B cell (primary cell): Measurements from ENCODE around the gene LRBA. TPM values are rescaled to one million over a fixed set of nuclear protein-coding genes. Genes with fewer than 3 reads are reported as not detected.
"Not testable (repeated sequence)": the region's sequence is repeated elsewhere in the genome, so short reads cannot be mapped to it uniquely, and the experiment has no call there.

Source experiments
- ATAC-seq: fragments of 200-7000 bp; cut with Tn5 transposase; one replicate; pipeline ENCODE4 v1.10.0; 2021; ENCODE audit warnings: low read depth, mild to moderate bottlenecking, moderate number of reproducible peaks, moderate library complexity
- CTCF ChIA-PET: fragments of 350-600 bp; sonication (Branson Sonifier 250); formaldehyde crosslinking; loops from one replicate; lab custom pipeline; 2021; ENCODE audit warnings: antibody characterized with exemption, inconsistent platforms; lab: Charles Lee
- POLR2A ChIA-PET: fragments of 350-600 bp; sonication (Branson Sonifier 250); formaldehyde crosslinking; loops from one replicate; lab custom pipeline; 2021; ENCODE audit warnings: antibody characterized with exemption; lab: Charles Lee
- DNase-seq: peaks from one replicate; pipeline ENCODE4 v3.0.0; 2013
- H2AFZ ChIP-seq: 2 replicates; pipeline ENCODE4 v1.6.1; 2012; ENCODE audit warnings: mild to moderate bottlenecking, low read depth, low read length; ENCODE audit not compliant: insufficient read depth, poor library complexity, severe bottlenecking
- H3K27ac ChIP-seq, 2 donors: 1 replicate in 1 of 2; 2 replicates in 1 of 2; pipeline ENCODE4 v1.5.1; 2012 to 2013; ENCODE audit warnings: low read length in 2 of 2, mild to moderate bottlenecking in 2 of 2, moderate library complexity in 1 of 2
- H3K27me3 ChIP-seq, 4 experiments: fragments of 200-600 bp in 1 of 4; sonication (generic) in 1 of 4; replicated peaks in 1 of 4; 1 replicate in 2 of 4; 2 replicates in 2 of 4; pipeline versions ENCODE4 v1.6.1 to v1.7.0; 2013 to 2016; ENCODE audit warnings: low read length in 3 of 4, mild to moderate bottlenecking in 2 of 4, mixed read lengths in 1 of 4, moderate library complexity in 1 of 4; ENCODE audit not compliant: insufficient read depth in 4 of 4, control insufficient read depth in 3 of 4; ENCODE audit errors: control extremely low read depth in 1 of 4
- H3K36me3 ChIP-seq, 2 experiments: replicated peaks in 1 of 2; 1 replicate in 1 of 2; 2 replicates in 1 of 2; pipeline versions ENCODE4 v1.6.1 to v1.7.1; 2013; ENCODE audit warnings: low read length in 1 of 2; ENCODE audit not compliant: insufficient read depth in 2 of 2, control insufficient read depth in 1 of 2; ENCODE audit errors: control extremely low read depth in 1 of 2, extremely low read depth in 1 of 2
- H3K4me1 ChIP-seq, 2 donors: fragments of 200-600 bp in 1 of 2; sonication (generic) in 1 of 2; 1 replicate in 1 of 2; 2 replicates in 1 of 2; pipeline versions ENCODE4 v1.5.1 to v1.6.1; 2013 to 2017; ENCODE audit warnings: low read length in 2 of 2; ENCODE audit not compliant: control insufficient read depth in 2 of 2, insufficient read depth in 2 of 2
- H3K4me2 ChIP-seq: replicated peaks from 2 replicates; pipeline ENCODE3; 2012; ENCODE audit warnings: mild to moderate bottlenecking, low read depth, low read length; ENCODE audit not compliant: poor library complexity, severe bottlenecking
- H3K4me3 ChIP-seq, 5 experiments: fragments of 200-600 bp in 1 of 5; sonication (generic) in 1 of 5; 1 replicate in 3 of 5; 2 replicates in 2 of 5; pipeline versions ENCODE4 v1.5.1 to v1.7.0; 2011 to 2016; ENCODE audit warnings: low read length in 4 of 5, mild to moderate bottlenecking in 4 of 5, low read depth in 2 of 5, control low read depth in 1 of 5, moderate library complexity in 1 of 5; ENCODE audit not compliant: insufficient read depth in 1 of 5; ENCODE audit errors: control extremely low read depth in 1 of 5, extremely low read depth in 1 of 5
- H3K79me2 ChIP-seq: fragments of 200-600 bp; sonication (generic); one replicate; pipeline ENCODE4 v1.6.0; 2016; ENCODE audit warnings: low read length; ENCODE audit not compliant: control insufficient read depth, insufficient read depth
- H3K9ac ChIP-seq: fragments of 200-600 bp; sonication (generic); 2 replicates; pipeline ENCODE4 v1.6.1; 2017; ENCODE audit warnings: mild to moderate bottlenecking, low read length, moderate library complexity
- H3K9me3 ChIP-seq, 3 donors: one replicate each; pipeline versions ENCODE4 v1.6.1 to v1.7.1; 2013; ENCODE audit warnings: low read length in 2 of 3; ENCODE audit not compliant: control insufficient read depth in 2 of 3, insufficient read depth in 1 of 3; ENCODE audit errors: control extremely low read depth in 1 of 3
- H4K20me1 ChIP-seq: 2 replicates; pipeline ENCODE4 v1.6.0; 2012; ENCODE audit warnings: mild to moderate bottlenecking, low read length; ENCODE audit not compliant: insufficient read depth, control insufficient read depth, poor library complexity, severe bottlenecking
- H3K27ac Mint-ChIP-seq: one replicate; pipeline ENCODE4 v1.8.0; 2021; ENCODE audit warnings: mixed read lengths
- H3K27me3 Mint-ChIP-seq: one replicate; pipeline ENCODE4 v1.8.0; 2021; ENCODE audit warnings: mixed read lengths
- H3K4me1 Mint-ChIP-seq: one replicate; pipeline ENCODE4 v1.8.0; 2021; ENCODE audit warnings: mixed read lengths
- H3K4me3 Mint-ChIP-seq: one replicate; pipeline ENCODE4 v1.8.0; 2021; ENCODE audit warnings: mixed read lengths
- H3K9me3 Mint-ChIP-seq: one replicate; pipeline ENCODE4 v1.8.0; 2022; ENCODE audit warnings: mixed read lengths; ENCODE audit not compliant: insufficient read depth
- CTCF ChIP-seq: fragments of 200-600 bp; IDR thresholded peaks from one replicate; pipeline ENCODE4 v1.8.0; 2022; ENCODE audit warnings: antibody characterized with exemption, mild to moderate bottlenecking
- EZH2 ChIP-seq: IDR thresholded peaks from 2 replicates; pipeline ENCODE4 v1.6.1; 2012; ENCODE audit warnings: borderline replicate concordance, low read depth, mild to moderate bottlenecking, moderate library complexity, low read length; ENCODE audit not compliant: insufficient read depth, poor library complexity, severe bottlenecking
- WGBS: methylation state at CpG from one replicate; pipeline ENCODE4 v1.1.5; 2013; ENCODE audit warnings: missing lambda C conversion rate; ENCODE audit not compliant: insufficient coverage; 5-methylcytosine and 5-hydroxymethylcytosine counted together
- intact Hi-C: fragments of 100-400 bp; cut with micrococcal nuclease; formaldehyde crosslinking; loops from one replicate; pipeline ENCODE4 v1.10.0; 2022
- polyA plus RNA-seq: library from polyadenylated mRNA; depleted of rRNA; stranded (reverse); fragments of >200 nt; gene quantifications from 2 replicates; pipeline ENCODE4 v1.2.3, GENCODE V29; 2012
- total RNA-seq, 2 donors: library from RNA; stranded (reverse); fragments of 120-200 nt in 1 of 2; gene quantifications; 1 replicate in 1 of 2; 2 replicates in 1 of 2; pipeline versions ENCODE4 v1.2.3 to v1.2.4, GENCODE V29; 2013 to 2022

The LRBA gene
- total and polyA plus RNA-seq, 2 donors (not counting 1 experiment from before 2014, with no cell fraction given): 17.5 to 86.7 TPM

GRCh38 chr4:150931005-150931404 lies 84.1 kb downstream of the LRBA start:
- CTCF ChIA-PET: no interaction called here
- H3K4me1 ChIP-seq: no peaks in the 10 kb centered on the region
- no peak overlapping the region for H2AFZ ChIP-seq
- ATAC-seq (no peak), DNase-seq (no peak)
- no peak overlapping the region for H3K4me3 ChIP-seq
- intact Hi-C loops: no loop called here
- POLR2A ChIA-PET: no interaction called here
- peaks cover 22% of the 10 kb centered on the region for H3K79me2 ChIP-seq
- no peaks in the 10 kb centered on the region for H3K9me3 Mint-ChIP-seq
- H3K4me1 Mint-ChIP-seq: no peaks in the 10 kb centered on the region
- H3K9ac ChIP-seq: no peak overlapping the region
- H3K27ac ChIP-seq: no peak overlapping the region
- H3K27ac Mint-ChIP-seq: no peak overlapping the region
- H3K27me3 ChIP-seq: no peaks in the 10 kb centered on the region
- no peaks in the 10 kb centered on the region for H3K9me3 ChIP-seq
- no CpG with 5 or more reads among the region's 2 CpGs for WGBS
- TF ChIP-seq CTCF: no peak
- TF ChIP-seq EZH2: no peak
- H3K4me3 Mint-ChIP-seq: no peak overlapping the region
- H4K20me1 ChIP-seq: peaks cover 8% of the 10 kb centered on the region
- H3K4me2 ChIP-seq: no peak overlapping the region
- H3K27me3 Mint-ChIP-seq: no peaks in the 10 kb centered on the region
- peaks cover 2 to 3% of the 10 kb centered on the region in 2 experiments for H3K36me3 ChIP-seq

- Histone ChIP-seq H3K27ac (no peak overlapping the region), H3K27me3 (no peaks in the 10 kb centered on the region), H3K9ac (no peak overlapping the region), H2AFZ (no peak overlapping the region), H3K4me2 (no peak overlapping the region), H3K4me3 (no peak overlapping the region), H3K4me1 (no peaks in the 10 kb centered on the region), H3K9me3 (no peaks in the 10 kb centered on the region), H4K20me1 (no peaks in the 10 kb centered on the region), H3K36me3 (peaks cover 24 to 33% of the 10 kb centered on the region in 2 experiments), H3K79me2 (no peaks in the 10 kb centered on the region)
- TF ChIP-seq CTCF (no peak), EZH2 (no peak)
- POLR2A ChIA-PET: no interaction called here
- no peak overlapping the region for H3K4me3 Mint-ChIP-seq
- intact Hi-C loops: no loop called here
- no peaks in the 10 kb centered on the region for H3K4me1 Mint-ChIP-seq
- no peak overlapping the region for H3K27ac Mint-ChIP-seq
- WGBS: 100% methylated on average over 1 of the region's 1 CpG
- DNase-seq (no peak), ATAC-seq (no peak)
- no peaks in the 10 kb centered on the region for H3K9me3 Mint-ChIP-seq
- CTCF ChIA-PET: no interaction called here
- H3K27me3 Mint-ChIP-seq: no peaks in the 10 kb centered on the region
Measured at GRCh38 chr4:150923945-150924344, 91.1 kb downstream of the LRBA start.

GRCh38 chr4:150921486-150921885 lies 93.6 kb downstream of the LRBA start:
- H3K4me3 ChIP-seq, intact Hi-C loops, ATAC-seq, H3K9me3 ChIP-seq, H3K27ac ChIP-seq, H3K4me2 ChIP-seq, H3K27me3 ChIP-seq, H3K27ac Mint-ChIP-seq, H3K4me3 Mint-ChIP-seq, POLR2A ChIA-PET, H2AFZ ChIP-seq, H3K9me3 Mint-ChIP-seq, H3K4me1 ChIP-seq, H3K4me1 Mint-ChIP-seq, DNase-seq, H3K27me3 Mint-ChIP-seq, H4K20me1 ChIP-seq, H3K9ac ChIP-seq, CTCF ChIA-PET, H3K79me2 ChIP-seq: not testable (repeated sequence)
- H3K36me3 ChIP-seq: peaks cover 25 to 46% of the 10 kb centered on the region in 2 experiments
- WGBS: 99% methylated on average over 9 of the region's 9 CpGs
